ENCODE data around the gene TM9SF4.

Gene TM9SF4

GRCh38 chr20:32215147-32215546 lies 105.6 kb downstream of the TM9SF4 start:
- no peak for DNase-seq

GRCh38 chr20:32215729-32216128 lies 106.2 kb downstream of the TM9SF4 start:
- no peak for DNase-seq

GRCh38 chr20:32216179-32217142 lies 106.9 kb downstream of the TM9SF4 start:
- no peak for DNase-seq

Measured in DMS79 treated with DMSO at 0.1 percent for 48 hours (cell line).